GM21360 (cell line): ENCODE measurements around the gene KCNQ1.

Experiments used
- ATAC-seq: cut with Tn5 transposase; IDR thresholded peaks from one replicate; pipeline ENCODE4 v1.9.1; 2021; ENCODE audit warnings: mild to moderate bottlenecking, moderate library complexity; ENCODE audit not compliant: unreplicated experiment

The KCNQ1 gene

GRCh38 chr11:2586793-2587131 is 142.0 kb downstream of the KCNQ1 start:
- no peak for ATAC-seq

- ATAC-seq, result no peak
Measured at GRCh38 chr11:2587132-2587930, 142.5 kb downstream of the KCNQ1 start.

- ATAC-seq, result no peak
Measured at GRCh38 chr11:2587976-2588748, 143.4 kb downstream of the KCNQ1 start.

- no peak for ATAC-seq
Measured at GRCh38 chr11:2588809-2589537, 144.2 kb downstream of the KCNQ1 start.

GRCh38 chr11:2589538-2589934 is 144.7 kb downstream of the KCNQ1 start:
- no peak for ATAC-seq

- no peak for ATAC-seq
Measured at GRCh38 chr11:2590131-2590964, 145.5 kb downstream of the KCNQ1 start.

- ATAC-seq, result no peak
Measured at GRCh38 chr11:2590965-2591754, 146.4 kb downstream of the KCNQ1 start.

- ATAC-seq, result no peak
Measured at GRCh38 chr11:2591805-2592204, 147.0 kb downstream of the KCNQ1 start.

- no peak for ATAC-seq
Measured at GRCh38 chr11:2592559-2593392, 148.0 kb downstream of the KCNQ1 start.

GRCh38 chr11:2593393-2593950 is 148.7 kb downstream of the KCNQ1 start:
- ATAC-seq, result no peak

GRCh38 chr11:2594267-2594666 is 149.5 kb downstream of the KCNQ1 start:
- no peak for ATAC-seq

GRCh38 chr11:2595204-2595603 is 150.4 kb downstream of the KCNQ1 start:
- no peak for ATAC-seq

- no peak for ATAC-seq
Measured at GRCh38 chr11:2599561-2600189, 154.9 kb downstream of the KCNQ1 start.

GRCh38 chr11:2609345-2609744 is 164.5 kb downstream of the KCNQ1 start:
- ATAC-seq, result no peak

- no peak for ATAC-seq
Measured at GRCh38 chr11:2612884-2613571, 168.2 kb downstream of the KCNQ1 start.

GRCh38 chr11:2621894-2622293 is 177.1 kb downstream of the KCNQ1 start:
- no peak for ATAC-seq

GRCh38 chr11:2625183-2625582 is 180.4 kb downstream of the KCNQ1 start:
- ATAC-seq, result no peak

GRCh38 chr11:2630679-2631078 is 185.9 kb downstream of the KCNQ1 start:
- no peak for ATAC-seq
